ENCODE data around the gene FAM24A.

Gene FAM24A

DNA sequence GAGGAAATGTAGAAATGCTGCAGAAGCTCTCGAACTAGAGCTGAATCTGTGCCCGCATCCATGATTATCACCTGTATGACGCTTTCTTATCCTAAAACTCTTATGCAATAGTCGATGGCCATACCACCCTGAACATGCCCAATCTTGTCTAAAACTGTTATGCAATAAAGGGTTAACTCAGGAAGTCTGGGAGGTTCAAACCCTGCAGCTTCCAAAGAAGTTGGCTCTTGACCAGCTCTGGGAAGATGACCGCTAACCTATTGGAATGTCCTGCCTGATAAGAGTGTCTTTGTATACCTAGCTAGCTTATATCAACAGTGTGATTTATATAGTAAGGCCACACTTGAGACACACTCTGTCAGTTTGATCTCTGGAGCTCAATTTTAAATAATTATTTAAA lies 47.1 kb downstream of the FAM24A start:
- Histone ChIP-seq H3K27me3 (ENCODE audit: control insufficient read depth in 5 of 5, insufficient read depth in 4 of 5, low read length in 5 of 5) (no peaks in the 10 kb centered on the region), H3K36me3 (ENCODE audit: control insufficient read depth in 5 of 5, insufficient read depth in 5 of 5, low read length in 5 of 5) (no peaks in the 10 kb centered on the region), H3K4me1 (ENCODE audit: control insufficient read depth in 5 of 5, insufficient read depth in 5 of 5, low read length in 5 of 5) (peaks cover 4 to 16% (median 13%) of the 10 kb centered on the region in 5 donors), H3K9me3 (ENCODE audit: control insufficient read depth in 5 of 5, low read length in 5 of 5) (peaks cover 0 to 4% (median 0%) of the 10 kb centered on the region in 5 donors), H3K9ac (ENCODE audit: low read length in 5 of 5) (no peak overlapping the region), H3K27ac (ENCODE audit: low read depth, low read length) (no peak overlapping the region), H3K4me3 (ENCODE audit: low read depth in 1 of 5, low read length in 5 of 5) (no peak overlapping the region)

DNA sequence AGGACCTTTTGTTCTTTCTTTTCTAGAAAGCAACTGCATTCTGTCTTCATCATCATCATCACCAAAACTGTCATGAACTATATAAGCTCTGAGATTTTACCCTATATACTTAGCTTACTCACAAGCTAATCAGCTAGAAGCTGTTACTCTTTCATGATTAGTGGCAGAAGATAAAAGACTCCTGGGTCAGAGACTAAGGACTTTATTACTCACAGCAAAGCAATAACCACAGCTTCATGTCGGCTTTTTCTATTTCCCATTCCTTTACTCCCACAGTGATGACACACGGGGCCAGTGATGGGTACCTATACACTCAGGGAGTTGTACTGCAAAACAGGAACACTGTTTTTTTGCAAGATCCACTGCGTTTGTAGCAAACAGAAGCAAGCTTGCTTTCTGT lies 52.0 kb downstream of the FAM24A start:
- no peaks in the 10 kb centered on the region for H3K36me3 ChIP-seq (ENCODE audit: control insufficient read depth in 5 of 5, insufficient read depth in 5 of 5, low read length in 5 of 5)

More for the DNA sequence above, 52.0 kb downstream of the FAM24A start:
- Histone ChIP-seq H3K4me3 (ENCODE audit: low read depth in 1 of 5, low read length in 5 of 5) (no peak overlapping the region), H3K9ac (ENCODE audit: low read length in 5 of 5) (no peak overlapping the region), H3K27ac (ENCODE audit: low read depth, low read length) (no peak overlapping the region), H3K27me3 (ENCODE audit: control insufficient read depth in 5 of 5, insufficient read depth in 4 of 5, low read length in 5 of 5) (no peaks in the 10 kb centered on the region), H3K9me3 (ENCODE audit: control insufficient read depth in 5 of 5, low read length in 5 of 5) (peaks cover 0 to 16% (median 10%) of the 10 kb centered on the region in 5 donors), H3K4me1 (ENCODE audit: control insufficient read depth in 5 of 5, insufficient read depth in 5 of 5, low read length in 5 of 5) (no peaks in the 10 kb centered on the region)
